ENCODE measurements around the gene EXOC6.

The EXOC6 gene

GRCh38 chr10:92832121-92832520 lies 16.2 kb upstream of the EXOC6 start:
- no peak for DNase-seq (ENCODE audit: low read depth in 1 of 2, low spot score in 1 of 2)

- DNase-seq (ENCODE audit: low read depth in 1 of 2, low spot score in 1 of 2), result no peak
Observed at GRCh38 chr10:92832998-92833650, 15.2 kb upstream of the EXOC6 start.

GRCh38 chr10:92834331-92834730 lies 14.0 kb upstream of the EXOC6 start:
- no peak for DNase-seq (ENCODE audit: low read depth in 1 of 2, low spot score in 1 of 2)

GRCh38 chr10:92834986-92835385 lies 13.3 kb upstream of the EXOC6 start:
- no peak for DNase-seq (ENCODE audit: low read depth in 1 of 2, low spot score in 1 of 2)

GRCh38 chr10:92837456-92837855 lies 10.9 kb upstream of the EXOC6 start:
- DNase-seq (ENCODE audit: low read depth in 1 of 2, low spot score in 1 of 2), result no peak

- peak; percentile 6 to 9 for DNase-seq (ENCODE audit: low read depth in 1 of 2, low spot score in 1 of 2)
Observed at GRCh38 chr10:92839191-92840085, 8.9 kb upstream of the EXOC6 start.

GRCh38 chr10:92844746-92845145 lies 3.6 kb upstream of the EXOC6 start:
- DNase-seq (ENCODE audit: low read depth in 1 of 2, low spot score in 1 of 2), result no peak

GRCh38 chr10:92845921-92846320 lies 2.4 kb upstream of the EXOC6 start:
- DNase-seq (ENCODE audit: low read depth in 1 of 2, low spot score in 1 of 2), result no peak

- no peak for DNase-seq (ENCODE audit: low read depth in 1 of 2, low spot score in 1 of 2)
Observed at GRCh38 chr10:92846344-92846743, 2.0 kb upstream of the EXOC6 start.

GRCh38 chr10:92846854-92847201 lies 1.5 kb upstream of the EXOC6 start:
- DNase-seq (ENCODE audit: low read depth in 1 of 2, low spot score in 1 of 2), result no peak

GRCh38 chr10:92847202-92847864 lies 987 bp upstream of the EXOC6 start:
- DNase-seq (ENCODE audit: low read depth in 1 of 2, low spot score in 1 of 2), result no peak

- DNase-seq (ENCODE audit: low read depth in 1 of 2, low spot score in 1 of 2), result peak in 1 of 2 donors; percentile 72
Observed at GRCh38 chr10:92848037-92848440, 281 bp upstream of the EXOC6 start.

- DNase-seq (ENCODE audit: low read depth in 1 of 2, low spot score in 1 of 2), result no peak
Observed at GRCh38 chr10:92849234-92849525, 860 bp downstream of the EXOC6 start.

GRCh38 chr10:92849576-92850090 lies 1.3 kb downstream of the EXOC6 start:
- DNase-seq (ENCODE audit: low read depth in 1 of 2, low spot score in 1 of 2), result no peak

GRCh38 chr10:92850185-92850584 lies 1.9 kb downstream of the EXOC6 start:
- DNase-seq (ENCODE audit: low read depth in 1 of 2, low spot score in 1 of 2), result no peak

- no peak for DNase-seq (ENCODE audit: low read depth in 1 of 2, low spot score in 1 of 2)
Observed at GRCh38 chr10:92851003-92851402, 2.7 kb downstream of the EXOC6 start.

- no peak for DNase-seq (ENCODE audit: low read depth in 1 of 2, low spot score in 1 of 2)
Observed at GRCh38 chr10:92855560-92855959, 7.2 kb downstream of the EXOC6 start.

GRCh38 chr10:92857904-92858514 lies 9.7 kb downstream of the EXOC6 start:
- no peak for DNase-seq (ENCODE audit: low read depth in 1 of 2, low spot score in 1 of 2)

GRCh38 chr10:92867235-92867634 lies 18.9 kb downstream of the EXOC6 start:
- DNase-seq (ENCODE audit: low read depth in 1 of 2, low spot score in 1 of 2), result no peak

GRCh38 chr10:92868036-92868435 lies 19.7 kb downstream of the EXOC6 start:
- no peak for DNase-seq (ENCODE audit: low read depth in 1 of 2, low spot score in 1 of 2)

GRCh38 chr10:92868557-92868956 lies 20.2 kb downstream of the EXOC6 start:
- DNase-seq (ENCODE audit: low read depth in 1 of 2, low spot score in 1 of 2), result no peak

- no peak for DNase-seq (ENCODE audit: low read depth in 1 of 2, low spot score in 1 of 2)
Observed at GRCh38 chr10:92873029-92873428, 24.7 kb downstream of the EXOC6 start.
